Activated T-helper 1 cell treated with anti-CD3 and anti-CD28 coated beads, Interleukin-12 subunit alpha, Interleukin-12 subunit beta, Interleukin-2, Interleukin-4 antibody, amounts not matched to agents 30 ng/mL and 10 ng/mL and 1 ng/mL, durations not matched to agents 14 hours and 24 hours and 36 hours (primary cell): ENCODE results near the gene PPP1R16B. TPM values are rescaled to one million over a fixed set of nuclear protein-coding genes. Genes with fewer than 3 reads are reported as not detected.
A peak's percentile ranks its signal among the peaks of the same experiment; 100 is the strongest.

ENCODE experiments used
- DNase-seq: peaks from one replicate; pipeline ENCODE4 v3.0.0; 2021; ENCODE audit warnings: low spot score
- H3K27ac Mint-ChIP-seq: one replicate; pipeline ENCODE4 v1.8.0; 2021; ENCODE audit warnings: mild to moderate bottlenecking, mixed read lengths
- H3K27me3 Mint-ChIP-seq: one replicate; pipeline ENCODE4 v1.8.0; 2022; ENCODE audit warnings: mild to moderate bottlenecking, moderate library complexity, mixed read lengths; ENCODE audit not compliant: insufficient read depth
- H3K36me3 Mint-ChIP-seq: one replicate; pipeline ENCODE4 v1.8.0; 2021; ENCODE audit warnings: low read depth, mixed read lengths
- H3K4me1 Mint-ChIP-seq: one replicate; pipeline ENCODE4 v1.8.0; 2021; ENCODE audit warnings: low read depth, mixed read lengths
- H3K4me3 Mint-ChIP-seq: one replicate; pipeline ENCODE4 v1.8.0; 2021; ENCODE audit warnings: mild to moderate bottlenecking, moderate library complexity, mixed read lengths
- H3K9me3 Mint-ChIP-seq: one replicate; pipeline ENCODE4 v1.8.0; 2021; ENCODE audit warnings: mixed read lengths
- intact Hi-C: fragments of 100-400 bp; cut with micrococcal nuclease; formaldehyde crosslinking; loops from one replicate; pipeline ENCODE4 v1.15.1; 2024
- total RNA-seq: library from RNA; stranded (reverse); gene quantifications from 2 replicates; pipeline ENCODE4 v1.2.3, GENCODE V29; 2022

The PPP1R16B gene
- total RNA-seq, 1 donor from 2014 or later, result 143 TPM

- Mint-ChIP-seq H3K36me3 (peaks cover 24% of the 10 kb centered on the region), H3K27me3 (no peaks in the 10 kb centered on the region), H3K4me3 (no peak overlapping the region), H3K4me1 (peaks cover 26% of the 10 kb centered on the region), H3K27ac (no peak overlapping the region), H3K9me3 (no peaks in the 10 kb centered on the region)
- intact Hi-C loops, result no loop called here
- DNase-seq, result no peak
Measured at GRCh38 chr20:38968090-38968489, 162.6 kb downstream of the PPP1R16B start.

GRCh38 chr20:38969708-38970107 is 164.2 kb downstream of the PPP1R16B start:
- Mint-ChIP-seq H3K4me1 (peaks cover 16% of the 10 kb centered on the region), H3K36me3 (peaks cover 28% of the 10 kb centered on the region), H3K27me3 (no peaks in the 10 kb centered on the region), H3K9me3 (no peaks in the 10 kb centered on the region), H3K4me3 (no peak overlapping the region), H3K27ac (no peak overlapping the region)
- DNase-seq, result no peak
- intact Hi-C loops, result no loop called here

GRCh38 chr20:38970302-38970701 is 164.8 kb downstream of the PPP1R16B start:
- H3K9me3 Mint-ChIP-seq, result no peaks in the 10 kb centered on the region
- H3K4me1 Mint-ChIP-seq, result peaks cover 11% of the 10 kb centered on the region
- H3K27ac Mint-ChIP-seq, result peak overlapping the region; percentile 24
- no peaks in the 10 kb centered on the region for H3K27me3 Mint-ChIP-seq
- no peak overlapping the region for H3K4me3 Mint-ChIP-seq
- peaks cover 24% of the 10 kb centered on the region for H3K36me3 Mint-ChIP-seq
- intact Hi-C loops, result no loop called here
- DNase-seq, result no peak

Other genes starting within 250 kb of the PPP1R16B start
- not detected in 2 replicates for gene ADIG, start 224.5 kb upstream of the PPP1R16B start, total RNA-seq
- not detected in 2 replicates for gene ARHGAP40, start 203.9 kb upstream of the PPP1R16B start, total RNA-seq
- gene SLC32A1, start 81.2 kb upstream of the PPP1R16B start, total RNA-seq, result not detected in 2 replicates
- 14.9 and 15.2 TPM in 2 replicates for gene ACTR5, start 57.2 kb upstream of the PPP1R16B start, total RNA-seq
- 11.0 and 12.4 TPM in 2 replicates for gene FAM83D, start 120.7 kb downstream of the PPP1R16B start, total RNA-seq
- 17.2 and 17.3 TPM in 2 replicates for gene DHX35, start 156.6 kb downstream of the PPP1R16B start, total RNA-seq